HT-29 (cell line): ENCODE results near the gene LEFTY2. TPM values are rescaled to one million over a fixed set of nuclear protein-coding genes. Genes with fewer than 3 reads are reported as not detected.

Experiments used
- small RNA-seq: library from RNA; depleted of rRNA; stranded (forward); fragments of <200 nt; gene quantifications from one replicate; pipeline ENCODE3, GENCODE V24; 2014
- total RNA-seq: library from RNA; depleted of rRNA; stranded (reverse); fragments of >200 nt; shearing (Covaris generic); gene quantifications from 2 replicates; pipeline ENCODE4 v1.2.3, GENCODE V29; 2014; rRNA removed

Gene LEFTY2
- total RNA-seq, 1 experiment from 2014 or later: not detected

Small RNAs within 50 kb of the gene (small RNA-seq; reads per million reads assigned to genes)
- not detected for gene AL117348.1
- not detected for gene NDUFA3P3

Other genes starting within 250 kb of the LEFTY2 start
- gene SRP9, start 163.4 kb downstream of the LEFTY2 start, total RNA-seq: 149 and 150 TPM in 2 replicates
- gene EPHX1, start 131.1 kb downstream of the LEFTY2 start, total RNA-seq: 54.2 and 64.2 TPM in 2 replicates
- 88.9 and 98.3 TPM in 2 replicates for gene TMEM63A, start 58.8 kb downstream of the LEFTY2 start, total RNA-seq
- 0.05 and 0.13 TPM in 2 replicates for gene LEFTY1, start 52.1 kb downstream of the LEFTY2 start, total RNA-seq
- 60.6 and 67.4 TPM in 2 replicates for gene PYCR2, start 17.0 kb downstream of the LEFTY2 start, total RNA-seq
- 13.1 and 13.8 TPM in 2 replicates for gene SDE2, start 58.1 kb upstream of the LEFTY2 start, total RNA-seq
- gene H3-3A, start 121.5 kb upstream of the LEFTY2 start, total RNA-seq: 275 and 298 TPM in 2 replicates
- gene ACBD3, start 245.5 kb upstream of the LEFTY2 start, total RNA-seq: 20.0 and 20.5 TPM in 2 replicates